Pancreas (tissue), 10 donors: ENCODE results near the gene PLAGL1. TPM values are rescaled to one million over a fixed set of nuclear protein-coding genes. Genes with fewer than 3 reads are reported as not detected.

Experiments
- ATAC-seq, 4 donors: fragments of 200-7000 bp; cut with Tn5 transposase; one replicate each; pipeline versions ENCODE4 v1.8.0 to v1.9.1; 2020; ENCODE audit warnings: mild to moderate bottlenecking in 4 of 4, moderate library complexity in 4 of 4
- DNase-seq, 6 donors: peaks; one replicate each; pipeline ENCODE4 v3.0.0-alpha.2; 2020
- FAIRE-seq: peaks from 2 replicates; lab custom pipeline; 2012; peaks lifted over from hg19 to GRCh38; lab: Jason Lieb, UNC
- H3K27ac ChIP-seq, 4 donors: fragments of 200-600 bp; sonication (generic); 1 replicate in 3 of 4; 2 replicates in 1 of 4; pipeline versions ENCODE4 v1.5.0 to v1.8.0; 2020
- H3K27me3 ChIP-seq, 4 donors: fragments of 200-600 bp; one replicate each; pipeline ENCODE4 v1.8.0; 2021
- H3K36me3 ChIP-seq, 3 donors: fragments of 200-600 bp; sonication (generic) in 1 of 3; one replicate each; pipeline versions ENCODE4 v1.5.0 to v1.8.0; 2020 to 2021
- H3K4me1 ChIP-seq, 3 donors: fragments of 200-600 bp; one replicate each; pipeline ENCODE4 v1.8.0; 2021
- H3K4me3 ChIP-seq, 4 donors: fragments of 200-600 bp; sonication (generic) in 2 of 4; one replicate each; pipeline versions ENCODE4 v1.5.0 to v1.8.0; 2020 to 2021
- H3K9me3 ChIP-seq, 4 donors: fragments of 200-600 bp; one replicate each; pipeline ENCODE4 v1.8.0; 2021
- CTCF ChIP-seq, 4 donors: fragments of 200-600 bp; sonication (generic) in 3 of 4; IDR thresholded peaks; one replicate each; pipeline versions ENCODE4 v1.5.0 to v1.8.0; 2021; ENCODE audit warnings: antibody characterized with exemption in 4 of 4
- WGBS, 2 donors: extraction: QIAGEN DNeasy Blood & Tissue Kit; methylation state at CpG; one replicate each; pipeline ENCODE4 v1.1.7; 2013; 5-methylcytosine and 5-hydroxymethylcytosine counted together
- intact Hi-C, 3 donors: fragments of 100-400 bp; cut with DNase I; formaldehyde crosslinking; loops; one replicate each; pipeline versions ENCODE4 v1.11.1 to v1.14.2; 2022
- polyA plus RNA-seq, 2 donors: library from polyadenylated mRNA; stranded (reverse); fragments of 200-250 nt; gene quantifications; one replicate each; pipeline ENCODE4 v1.2.3, GENCODE V29; 2013
- total RNA-seq, 6 donors: library from RNA; stranded (reverse); fragmentation: NEBNext Ultra II Directional in 4 of 6; extraction: Animal tissue kit (Norgen Biotek cat#: 25700) in 4 of 6; gene quantifications; one replicate each; pipeline versions ENCODE4 v1.2.1 to v1.2.4, GENCODE V29; 2021 to 2023
- donor health status: healthy with polysubstance abuse.
- donor health status: DM: no; HTN: no; CAD: no; lungs with moderate emphysema.
- donor health status: DM: no; HTN: no; CAD: no.
- donor health status: control.
- donor health status: control.
- donor health status: Bipolar disorder and iron deficiency.
- donor health status: DM: yes; HTN: yes; CAD: no.
- donor health status: DM: no; HTN: no; CAD: no.
- donor health status: DM: no; HTN: no; CAD: no.
- donor health status: DM: yes; HTN: yes; CAD: no.

Gene PLAGL1
- total and polyA plus RNA-seq, 8 donors = 12.5 to 31.6 (median 15.8) TPM

DNA sequence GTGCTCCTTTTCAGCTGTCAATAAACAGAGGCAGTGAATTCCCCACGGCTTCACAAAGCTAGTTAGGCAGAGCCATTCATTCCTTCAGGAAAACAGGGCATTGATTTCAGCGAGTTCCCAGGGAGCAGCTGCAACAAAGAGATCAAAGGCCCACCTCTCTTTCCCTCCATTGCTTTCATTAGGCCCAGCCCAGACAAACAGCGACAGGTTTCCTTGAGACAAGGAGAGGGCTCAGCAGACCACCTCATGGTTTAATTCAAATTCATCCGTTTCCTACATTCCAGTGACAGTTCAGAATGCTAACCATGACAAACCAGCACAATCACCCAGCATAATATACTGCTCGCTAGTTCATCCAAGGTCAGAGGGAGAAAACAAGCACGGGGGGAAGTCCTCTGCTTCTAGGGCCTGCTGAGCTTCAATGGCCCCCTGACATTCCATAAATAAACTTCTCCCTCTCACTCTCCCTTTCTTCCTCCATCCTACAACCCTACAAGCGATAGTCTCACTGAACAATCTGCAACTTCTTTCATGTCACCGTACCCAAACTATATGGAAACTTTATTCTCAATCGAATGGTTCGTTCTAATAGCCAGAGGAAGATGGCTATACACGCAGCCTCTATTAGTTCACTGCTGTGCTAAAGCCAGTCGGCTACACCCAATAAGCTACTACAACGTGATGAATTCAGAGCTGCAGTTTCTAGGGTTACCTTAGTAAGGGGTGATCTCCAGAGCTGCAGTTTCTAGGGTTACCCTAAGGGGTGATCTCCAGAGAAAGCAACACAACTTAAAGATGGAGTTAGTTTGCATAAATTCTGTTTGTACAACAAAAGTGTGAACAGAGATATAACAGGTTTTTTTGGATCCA is 34.7 kb downstream of the PLAGL1 start:
- peaks cover 0 to 5% (median 5%) of the 10 kb centered on the region in 3 donors for H3K4me1 ChIP-seq
- no peak for DNase-seq
- H3K36me3 ChIP-seq = no peaks in the 10 kb centered on the region
- no peak for TF ChIP-seq CTCF (IDR thresholded peaks at IDR 0.05)
- intact Hi-C loops = no loop called here
- FAIRE-seq = no peak
- 70 to 71% methylated on average over 13 of the region's 13 CpGs for WGBS, 2 donors
- H3K27me3 ChIP-seq = no peaks in the 10 kb centered on the region
- H3K9me3 ChIP-seq = no peaks in the 10 kb centered on the region
- H3K4me3 ChIP-seq = no peak overlapping the region
- H3K27ac ChIP-seq = no peak overlapping the region
- ATAC-seq = no peak

DNA sequence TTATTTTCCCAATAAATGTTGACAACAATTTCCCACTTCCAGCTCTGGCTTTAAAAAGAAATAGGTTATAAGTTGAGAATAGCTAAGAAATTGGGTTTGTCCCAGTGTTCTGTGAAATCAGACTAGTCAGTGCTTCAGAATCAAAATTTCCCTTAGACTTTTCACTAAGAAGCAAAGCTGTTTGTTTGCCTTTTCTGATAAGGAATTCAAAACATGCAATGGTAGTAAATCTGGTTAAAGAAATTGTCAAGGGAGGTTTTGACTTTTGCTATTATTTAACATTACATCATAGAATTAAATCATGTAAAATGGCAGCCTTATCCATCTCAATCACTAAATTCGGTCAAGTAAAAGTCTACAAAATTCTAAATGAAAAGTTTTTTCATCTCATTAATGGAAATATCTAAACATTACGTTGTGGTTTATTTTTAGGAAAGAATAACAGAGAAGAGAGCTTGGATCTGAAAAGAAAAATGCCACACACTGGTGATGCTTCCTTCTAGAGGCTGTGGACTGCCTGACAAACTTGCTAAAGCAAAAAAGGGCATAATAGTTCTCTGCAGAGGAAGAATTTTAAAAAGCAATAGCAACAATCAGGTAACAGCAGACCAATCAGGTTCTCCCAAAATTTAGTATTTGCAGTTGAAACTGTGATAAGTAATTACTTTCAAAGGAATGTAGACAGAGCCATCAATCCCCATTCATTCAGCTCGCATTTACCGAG is 36.4 kb downstream of the PLAGL1 start:
- no peaks in the 10 kb centered on the region for H3K9me3 ChIP-seq
- TF ChIP-seq CTCF (IDR thresholded peaks at IDR 0.05) = no peak
- no peak overlapping the region for H3K4me3 ChIP-seq
- H3K27ac ChIP-seq = no peak overlapping the region
- ATAC-seq (no peak), DNase-seq (no peak), FAIRE-seq (no peak)
- WGBS, 2 donors = 53 to 62% methylated on average over 4 of the region's 4 CpGs
- intact Hi-C loops = no loop called here
- H3K27me3 ChIP-seq = no peaks in the 10 kb centered on the region
- no peaks in the 10 kb centered on the region for H3K36me3 ChIP-seq
- peaks cover 0 to 7% (median 5%) of the 10 kb centered on the region in 3 donors for H3K4me1 ChIP-seq

DNA sequence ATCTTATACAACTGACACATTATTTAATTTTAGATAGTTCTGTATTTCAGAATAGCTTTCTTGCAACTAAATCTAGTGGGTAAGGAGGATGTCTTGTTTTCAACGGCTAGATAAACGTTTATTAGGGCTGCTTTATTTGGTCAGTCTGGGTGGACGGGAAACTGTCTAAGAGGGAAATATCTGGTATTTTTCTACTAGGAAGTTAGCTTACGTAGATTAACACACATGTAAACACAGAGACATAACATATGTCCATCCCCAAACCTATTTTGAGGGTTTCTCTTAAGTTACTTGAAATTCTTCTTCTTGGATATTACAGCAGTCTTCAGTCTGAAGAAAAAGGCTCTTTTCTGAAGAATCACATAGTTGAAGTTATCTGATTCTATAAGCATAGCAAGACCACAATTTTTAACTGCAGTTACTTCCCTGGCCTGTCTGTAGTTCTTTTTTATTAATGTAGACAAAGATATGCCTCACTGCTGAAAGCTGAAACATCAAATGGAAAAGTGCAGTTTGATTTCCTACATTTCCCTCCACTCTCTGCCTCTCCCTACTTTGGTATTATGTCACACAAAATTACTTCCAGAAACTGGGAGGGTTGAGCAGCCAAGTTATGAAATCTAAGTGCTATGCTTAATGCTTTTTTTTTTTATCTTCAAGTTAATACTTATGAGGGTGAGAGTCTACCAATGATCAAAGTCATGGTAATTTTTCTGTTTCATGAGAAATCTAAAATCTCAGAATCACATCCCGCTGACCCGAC is 37.4 kb downstream of the PLAGL1 start:
- intact Hi-C loops = no loop called here
- Histone ChIP-seq H3K4me1 (peaks cover 0 to 7% (median 5%) of the 10 kb centered on the region in 3 donors), H3K4me3 (no peak overlapping the region), H3K9me3 (no peaks in the 10 kb centered on the region), H3K27me3 (no peaks in the 10 kb centered on the region), H3K27ac (no peak overlapping the region), H3K36me3 (no peaks in the 10 kb centered on the region)
- DNase-seq (no peak), ATAC-seq (peak in 1 of 4 donors; percentile 26), FAIRE-seq (no peak)
- TF ChIP-seq CTCF (IDR thresholded peaks at IDR 0.05) = no peak
- WGBS, 2 donors = 74 to 76% methylated on average over 6 of the region's 6 CpGs

DNA sequence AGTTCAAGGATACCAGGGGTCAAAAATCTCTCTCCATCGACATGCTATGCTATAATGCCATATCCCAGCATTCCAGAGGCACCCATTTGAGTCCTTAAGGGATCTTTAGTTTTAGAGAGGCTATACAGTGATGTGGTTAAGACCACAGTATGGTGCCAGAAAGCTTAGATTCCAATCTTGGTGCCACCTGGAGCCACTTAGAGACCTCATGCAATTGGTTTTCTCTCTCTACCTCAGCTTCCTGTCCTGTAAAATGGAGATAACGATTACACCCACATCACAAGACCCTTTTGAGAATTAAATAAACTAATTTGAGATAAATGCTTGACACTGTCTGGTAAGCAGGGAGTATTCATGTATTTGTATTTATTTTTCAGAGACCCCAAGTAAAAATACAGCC is 39.0 kb downstream of the PLAGL1 start:
- WGBS, 2 donors = 66% methylated on average over 2 of the region's 2 CpGs

More for the DNA sequence above, 39.0 kb downstream of the PLAGL1 start:
- H3K36me3 ChIP-seq = no peaks in the 10 kb centered on the region
- no peak overlapping the region for H3K4me3 ChIP-seq
- DNase-seq (no peak), ATAC-seq (no peak), FAIRE-seq (no peak)
- intact Hi-C loops = no loop called here
- peaks cover 0 to 7% (median 5%) of the 10 kb centered on the region in 3 donors for H3K4me1 ChIP-seq
- no peak overlapping the region for H3K27ac ChIP-seq
- H3K9me3 ChIP-seq = no peaks in the 10 kb centered on the region
- no peaks in the 10 kb centered on the region for H3K27me3 ChIP-seq
- TF ChIP-seq CTCF (IDR thresholded peaks at IDR 0.05) = no peak
